H1 (cell line): Measurements from ENCODE around the gene TRPV4. TPM values are rescaled to one million over a fixed set of nuclear protein-coding genes. Genes with fewer than 3 reads are reported as not detected.

Experiments
- CTCF ChIA-PET: fragments of 300-600 bp; sonication (Branson Sonifier 250); formaldehyde crosslinking; loops from one replicate; lab custom pipeline; 2021; ENCODE audit not compliant: partially characterized antibody; lab: Charles Lee
- POLR2A ChIA-PET: fragments of 300-600 bp; sonication (Branson Sonifier 250); formaldehyde crosslinking; loops from one replicate; lab custom pipeline; 2021; ENCODE audit warnings: inconsistent platforms; ENCODE audit not compliant: partially characterized antibody; lab: Charles Lee
- DNase-seq, 2 experiments: peaks; one replicate each; pipeline versions ENCODE4 v3.0.0 to v3.0.0-alpha.2; 2010 to 2022; ENCODE audit warnings: low spot score in 2 of 2, low read depth in 1 of 2, mixed read lengths in 1 of 2
- FAIRE-seq: peaks from 2 replicates; lab custom pipeline; 2011; peaks lifted over from hg19 to GRCh38; lab: Jason Lieb, UNC
- H2AFZ ChIP-seq: 2 replicates; pipeline ENCODE4 v1.8.1; 2012; ENCODE audit warnings: low read length, inconsistent platforms
- H2AK5ac ChIP-seq: 2 replicates; pipeline ENCODE4 v1.6.1; 2013; ENCODE audit warnings: low read depth, low read length
- H2BK120ac ChIP-seq: replicated peaks from 2 replicates; pipeline ENCODE3; 2013; ENCODE audit warnings: low read depth, low read length, inconsistent platforms
- H2BK12ac ChIP-seq: 2 replicates; pipeline ENCODE4 v1.6.1; 2013; ENCODE audit warnings: low read depth, low read length
- H2BK15ac ChIP-seq: 2 replicates; pipeline ENCODE4 v1.6.1; 2013; ENCODE audit warnings: low read length
- H2BK20ac ChIP-seq: 2 replicates; pipeline ENCODE4 v1.6.1; 2013; ENCODE audit warnings: low read length
- H2BK5ac ChIP-seq: 2 replicates; pipeline ENCODE4 v1.6.1; 2013; ENCODE audit warnings: low read depth, low read length
- H3K14ac ChIP-seq: 2 replicates; pipeline ENCODE4 v1.6.1; 2013; ENCODE audit warnings: inconsistent platforms; ENCODE audit not compliant: insufficient read length
- H3K18ac ChIP-seq: 2 replicates; pipeline ENCODE4 v1.6.1; 2013; ENCODE audit warnings: low read length; ENCODE audit errors: extremely low read depth
- H3K23ac ChIP-seq: 2 replicates; pipeline ENCODE4 v1.6.1; 2013; ENCODE audit warnings: inconsistent platforms; ENCODE audit not compliant: insufficient read length
- H3K23me2 ChIP-seq: 2 replicates; pipeline ENCODE4 v1.6.1; 2013; ENCODE audit warnings: low read depth, low read length
- H3K27ac ChIP-seq: 2 replicates; pipeline ENCODE4 v1.6.1; 2011; ENCODE audit warnings: low read depth, low read length, inconsistent platforms
- H3K27me3 ChIP-seq, 4 experiments: replicated peaks in 1 of 4; 1 replicate in 1 of 4; 2 replicates in 3 of 4; pipeline versions ENCODE4 v1.6.1 to v1.8.1; 2011 to 2013; ENCODE audit warnings: low read length in 3 of 4, mild to moderate bottlenecking in 3 of 4, inconsistent platforms in 2 of 4, mixed read lengths in 2 of 4, moderate library complexity in 1 of 4; ENCODE audit not compliant: control insufficient read depth in 3 of 4, insufficient read depth in 3 of 4; ENCODE audit errors: extremely low read depth in 1 of 4
- H3K36me3 ChIP-seq, 4 experiments: 2 replicates each; pipeline versions ENCODE4 v1.6.1 to v1.8.1; 2011 to 2013; ENCODE audit warnings: mild to moderate bottlenecking in 4 of 4, low read length in 3 of 4, moderate library complexity in 2 of 4, control low read depth in 1 of 4, inconsistent platforms in 1 of 4; ENCODE audit not compliant: insufficient read depth in 4 of 4, control insufficient read depth in 2 of 4
- H3K4ac ChIP-seq: replicated peaks from 2 replicates; pipeline ENCODE3; 2013; ENCODE audit warnings: low read length, low read depth, mixed read lengths, inconsistent platforms; ENCODE audit not compliant: insufficient read length
- H3K4me1 ChIP-seq, 4 experiments: replicated peaks in 1 of 4; 1 replicate in 1 of 4; 2 replicates in 3 of 4; pipeline versions ENCODE4 v1.6.1 to v1.8.1; 2011 to 2013; ENCODE audit warnings: low read length in 3 of 4, inconsistent platforms in 2 of 4, mixed read lengths in 1 of 4; ENCODE audit not compliant: insufficient read depth in 4 of 4, control insufficient read depth in 3 of 4
- H3K4me2 ChIP-seq, 2 experiments: 2 replicates each; pipeline versions ENCODE4 v1.6.1 to v1.8.1; 2011 to 2013; ENCODE audit warnings: low read depth in 2 of 2, low read length in 2 of 2, control low read depth in 1 of 2, inconsistent platforms in 1 of 2, mild to moderate bottlenecking in 1 of 2; ENCODE audit not compliant: insufficient read depth in 1 of 2
- H3K4me3 ChIP-seq, 4 experiments: fragments of 200-600, 300-600 bp in 1 of 4; sonication (generic), shearing (Covaris generic), sonication (Bioruptor Twin) in 1 of 4; 2 replicates each; pipeline versions ENCODE4 v1.5.1 to v1.8.1; 2011 to 2016; ENCODE audit warnings: low read length in 4 of 4, low read depth in 3 of 4, control low read depth in 2 of 4, inconsistent platforms in 2 of 4, mild to moderate bottlenecking in 2 of 4, mixed read lengths in 1 of 4, moderate library complexity in 1 of 4; ENCODE audit not compliant: insufficient read depth in 2 of 4; ENCODE audit errors: extremely low read depth in 1 of 4
- H3K56ac ChIP-seq: replicated peaks from 2 replicates; pipeline ENCODE3; 2013; ENCODE audit warnings: low read depth, mild to moderate bottlenecking, mixed read lengths, low read length, inconsistent platforms; ENCODE audit not compliant: insufficient read length
- H3K79me1 ChIP-seq: 2 replicates; pipeline ENCODE4 v1.6.1; 2013; ENCODE audit warnings: low read depth, low read length, control low read depth
- H3K79me2 ChIP-seq, 2 experiments: 2 replicates each; pipeline versions ENCODE4 v1.6.1 to v1.8.1; 2012 to 2013; ENCODE audit warnings: low read length in 2 of 2, mild to moderate bottlenecking in 2 of 2, inconsistent platforms in 1 of 2; ENCODE audit not compliant: insufficient read depth in 2 of 2, control insufficient read depth in 1 of 2
- H3K9ac ChIP-seq, 4 experiments: replicated peaks in 1 of 4; 1 replicate in 1 of 4; 2 replicates in 3 of 4; pipeline versions ENCODE4 v1.6.1 to v1.8.1; 2011 to 2013; ENCODE audit warnings: low read depth in 3 of 4, low read length in 3 of 4, control low read depth in 2 of 4, mild to moderate bottlenecking in 2 of 4, moderate library complexity in 2 of 4, inconsistent platforms in 1 of 4; ENCODE audit errors: extremely low read depth in 1 of 4
- H3K9me3 ChIP-seq, 2 experiments: 2 replicates each; pipeline versions ENCODE4 v1.6.1 to v1.8.1; 2012 to 2013; ENCODE audit warnings: mild to moderate bottlenecking in 2 of 2, moderate library complexity in 2 of 2, control low read depth in 1 of 2, inconsistent platforms in 1 of 2, low read depth in 1 of 2, low read length in 1 of 2, mixed read lengths in 1 of 2; ENCODE audit not compliant: insufficient read depth in 2 of 2
- H4K20me1 ChIP-seq, 2 experiments: replicated peaks in 1 of 2; 2 replicates each; pipeline versions ENCODE3 to v1.8.1; 2011 to 2013; ENCODE audit warnings: inconsistent platforms in 2 of 2, low read length in 2 of 2, mild to moderate bottlenecking in 1 of 2; ENCODE audit not compliant: insufficient read depth in 2 of 2, control insufficient read depth in 1 of 2
- H4K5ac ChIP-seq: 2 replicates; pipeline ENCODE4 v1.6.1; 2013; ENCODE audit warnings: low read length, low read depth, mixed read lengths, inconsistent platforms; ENCODE audit not compliant: insufficient read length
- H4K8ac ChIP-seq: 2 replicates; pipeline ENCODE4 v1.8.0; 2013; ENCODE audit warnings: mild to moderate bottlenecking, moderate library complexity, low read length, inconsistent platforms; ENCODE audit not compliant: insufficient read depth; ENCODE audit errors: extremely low read depth
- H4K91ac ChIP-seq: replicated peaks from 2 replicates; pipeline ENCODE3; 2013; ENCODE audit warnings: low read length, mixed read lengths, inconsistent platforms; ENCODE audit not compliant: insufficient read length
- BCL11A ChIP-seq, 2 experiments: IDR thresholded peaks; one replicate each; pipeline ENCODE4 v1.6.1; 2011; ENCODE audit warnings: low read depth in 2 of 2, low read length in 2 of 2, mild to moderate bottlenecking in 2 of 2
- EZH2 ChIP-seq: fragments of 200-600 bp; sonication (generic); IDR thresholded peaks from 2 replicates; pipeline ENCODE4 v1.7.1; 2012; ENCODE audit warnings: low read depth, mild to moderate bottlenecking, moderate library complexity, low read length, inconsistent platforms; ENCODE audit not compliant: severe bottlenecking
- KDM4A ChIP-seq: IDR thresholded peaks from one replicate; pipeline ENCODE4 v1.7.1; 2012; ENCODE audit warnings: low read depth, mild to moderate bottlenecking, moderate library complexity, low read length, inconsistent platforms; ENCODE audit not compliant: severe bottlenecking
- RAD21 ChIP-seq, 2 experiments: IDR thresholded peaks in 1 of 2; conservative IDR thresholded peaks in 1 of 2; 2 replicates each; pipeline ENCODE4 v1.6.1; 2011; ENCODE audit warnings: low read depth in 2 of 2, low read length in 2 of 2, improper control_type of control experiment in 1 of 2, inconsistent platforms in 1 of 2, mild to moderate bottlenecking in 1 of 2, moderate library complexity in 1 of 2
- SIX5 ChIP-seq: IDR thresholded peaks from 2 replicates; pipeline ENCODE4 v1.6.1; 2011; ENCODE audit warnings: mild to moderate bottlenecking, low read depth, low read length
- SRF ChIP-seq: IDR thresholded peaks from 2 replicates; pipeline ENCODE4 v1.6.1; 2011; ENCODE audit warnings: mild to moderate bottlenecking, low read depth, low read length, moderate library complexity
- SUZ12 ChIP-seq: fragments of 200-600 bp; sonication (generic); IDR thresholded peaks from 2 replicates; pipeline ENCODE4 v1.6.1; 2012; ENCODE audit warnings: mild to moderate bottlenecking, inconsistent platforms, low read length, moderate library complexity, mixed read lengths
- ZNF274 ChIP-seq: IDR thresholded peaks from 2 replicates; pipeline ENCODE4 v1.7.0; 2012; ENCODE audit warnings: low read length, borderline replicate concordance; ENCODE audit errors: extremely low read depth
- WGBS, 2 experiments: shearing (Covaris generic) in 1 of 2; methylation state at CpG; one replicate each; pipeline versions ENCODE4 v1.1.6 to v1.1.7; 2013 to 2015; ENCODE audit warnings: low lambda C conversion rate in 2 of 2, mixed read lengths in 2 of 2, inconsistent platforms in 1 of 2, low coverage in 1 of 2, missing lambda C conversion rate in 1 of 2; ENCODE audit not compliant: insufficient replicate concordance in 2 of 2, insufficient coverage in 1 of 2, insufficient read length in 1 of 2; ENCODE audit errors: extremely low coverage in 1 of 2, missing lambda C conversion rate in 1 of 2; 5-methylcytosine and 5-hydroxymethylcytosine counted together
- polyA plus RNA-seq, 7 experiments: library from polyadenylated mRNA; depleted of rRNA in 3 of 7; stranded (reverse) in 5 of 7; unstranded in 2 of 7; fragments of >200 nt in 5 of 7; fragments of 200-250 nt in 2 of 7; gene quantifications; 1 replicate in 5 of 7; 2 replicates in 1 of 7; 4 replicates in 1 of 7; pipeline versions ENCODE4 v1.2.1 to v1.2.3, GENCODE V29; 2011 to 2013; ENCODE audit warnings: missing spikeins in 2 of 7, mixed read lengths in 2 of 7
- total RNA-seq: library from RNA; stranded (reverse); fragmentation: NEBNext Ultra II Directional; extraction: Animal tissue kit (Norgen Biotek cat#: 25700); gene quantifications from 2 replicates; pipeline ENCODE4 v1.2.1, GENCODE V29; 2021

Gene TRPV4
- total and polyA plus RNA-seq, 2 of the 8 experiments (the other 6 are each of a cell fraction or from before 2014, with no cell fraction given): 2.1 to 6.2 TPM

DNA sequence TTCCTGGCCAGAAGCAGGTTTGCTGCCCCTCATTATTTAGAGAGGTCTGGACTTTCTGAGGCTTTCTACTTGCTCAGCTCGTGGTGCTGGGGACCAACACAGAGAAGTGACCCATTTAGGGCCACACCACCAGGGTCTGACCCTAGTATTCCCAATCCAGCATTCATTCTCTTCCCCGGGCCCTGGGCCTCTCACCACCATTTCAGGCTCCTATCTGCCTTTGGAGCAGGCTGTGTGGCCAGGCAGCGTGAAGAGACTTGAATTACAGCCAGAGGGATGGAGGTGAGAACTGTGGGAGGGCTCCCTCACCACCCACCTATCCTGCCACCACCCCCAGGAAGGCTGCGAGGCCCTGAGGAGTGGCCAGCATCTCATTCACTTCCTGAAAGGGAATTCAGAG is 95.0 kb downstream of the TRPV4 start:
- 89% methylated on average over 4 of the region's 4 CpGs; no CpG with 5 or more reads in 1 of the 2 experiments for WGBS, 2 experiments
- peaks cover 0 to 16% (median 9%) of the 10 kb centered on the region in 4 experiments; a peak in 4 of 7 replicates for H3K27me3 ChIP-seq
- H4K91ac ChIP-seq: no peak overlapping the region
- no peak overlapping the region for H2BK15ac ChIP-seq
- H3K9ac ChIP-seq: no peak overlapping the region
- H2BK20ac ChIP-seq: no peak overlapping the region; the same call in 1 of the 2 replicates
- H3K23me2 ChIP-seq: no peaks in the 10 kb centered on the region
- no peak for FAIRE-seq
- no peak for DNase-seq
- H3K36me3 ChIP-seq: no peaks in the 10 kb centered on the region
- no peak overlapping the region for H2AFZ ChIP-seq
- H3K14ac ChIP-seq: no peak overlapping the region
- H3K23ac ChIP-seq: no peak overlapping the region
- H4K20me1 ChIP-seq: peaks cover 0 to 10% of the 10 kb centered on the region in 2 experiments
- peaks cover 5 to 11% (median 7%) of the 10 kb centered on the region in 4 experiments; a peak in 6 of 7 replicates for H3K4me1 ChIP-seq
- H3K9me3 ChIP-seq: no peaks in the 10 kb centered on the region
- no peak overlapping the region for H3K4me2 ChIP-seq
- no peak overlapping the region for H3K18ac ChIP-seq
- H4K5ac ChIP-seq: no peak overlapping the region
- 0 out of 2 replicates have a peak overlapping the region, but pooled peaks have one; percentile 39 for H2BK12ac ChIP-seq
- H2BK120ac ChIP-seq: no peak overlapping the region
- no peak overlapping the region for H3K4me3 ChIP-seq
- POLR2A ChIA-PET: interaction anchor here (1.5 kb wide), 1 partner anchor 19 kb away, joined by 6 read pairs; no protein-coding TSS in a partner anchor
- H3K27ac ChIP-seq: no peak overlapping the region
- H3K79me2 ChIP-seq: no peaks in the 10 kb centered on the region
- no peak for TF ChIP-seq SRF
- no peak for TF ChIP-seq SUZ12
- TF ChIP-seq BCL11A (IDR thresholded peaks at IDR 0.05; ENCODE audit: low read depth in 2 of 2, low read length in 2 of 2): no peak
- TF ChIP-seq SIX5: no peak
- no peak for TF ChIP-seq KDM4A
- no peak for TF ChIP-seq EZH2
- TF ChIP-seq ZNF274: no peak
- TF ChIP-seq RAD21 (IDR thresholded peaks at IDR 0.05 in 1 of 2, conservative IDR thresholded peaks at IDR 0.05 in 1 of 2; ENCODE audit: low read depth in 2 of 2, low read length in 2 of 2): no peak
- TF ChIP-seq, all 59 proteins: peak for 0
- H3K4ac ChIP-seq: no peak overlapping the region
- H4K8ac ChIP-seq: no peak overlapping the region; the same call in 1 of the 2 replicates
- no peak overlapping the region; the same call in 1 of the 2 replicates for H2BK5ac ChIP-seq
- CTCF ChIA-PET: interaction anchor here (0.8 to 3.4 kb wide), 14 partner anchors 12 to 219 kb away, joined by 3 to 47 read pairs (median 4); partner anchors contain the start of gene FAM222A
- no peaks in the 10 kb centered on the region for H3K79me1 ChIP-seq
- no peak overlapping the region for H2AK5ac ChIP-seq
- H3K56ac ChIP-seq: no peak overlapping the region
